Natural killer cell (primary cell): ENCODE measurements around the gene ARL3. TPM values are rescaled to one million over a fixed set of nuclear protein-coding genes. Genes with fewer than 3 reads are reported as not detected.
A peak's percentile ranks its signal among the peaks of the same experiment; 100 is the strongest.

Experiments used
- ATAC-seq, 3 donors: fragments of 150-1000 bp in 2 of 3; fragments of 200-7000 bp in 1 of 3; cut with Tn5 transposase; 1 replicate in 1 of 3; 2 replicates in 2 of 3; pipeline ENCODE4 v1.10.0; 2021; ENCODE audit warnings: mild to moderate bottlenecking in 2 of 3, moderate library complexity in 2 of 3
- DNase-seq, 2 donors: peaks; one replicate each; pipeline versions ENCODE4 v3.0.0 to v3.0.0-alpha.2; 2013 to 2021; ENCODE audit warnings: mixed read lengths in 1 of 2
- H3K27ac ChIP-seq: one replicate; pipeline ENCODE4 v1.5.1; 2013; ENCODE audit warnings: mild to moderate bottlenecking, low read length
- H3K27me3 ChIP-seq: one replicate; pipeline ENCODE4 v1.6.1; 2013; ENCODE audit warnings: low read length; ENCODE audit not compliant: control insufficient read depth, insufficient read depth
- H3K36me3 ChIP-seq: one replicate; pipeline ENCODE4 v1.6.1; 2013; ENCODE audit warnings: low read length; ENCODE audit not compliant: control insufficient read depth, insufficient read depth
- H3K4me1 ChIP-seq: one replicate; pipeline ENCODE4 v1.6.1; 2013; ENCODE audit warnings: low read length; ENCODE audit not compliant: control insufficient read depth, insufficient read depth
- H3K4me3 ChIP-seq: one replicate; pipeline ENCODE4 v1.5.1; 2013; ENCODE audit warnings: low read length
- H3K9me3 ChIP-seq: one replicate; pipeline ENCODE4 v1.6.1; 2013; ENCODE audit warnings: low read length; ENCODE audit not compliant: control insufficient read depth, insufficient read depth
- H3K27ac Mint-ChIP-seq, 2 donors: one replicate each; pipeline ENCODE4 v1.8.0; 2022; ENCODE audit warnings: mild to moderate bottlenecking in 2 of 2, mixed read lengths in 2 of 2, moderate library complexity in 1 of 2
- H3K27me3 Mint-ChIP-seq, 2 donors: one replicate each; pipeline ENCODE4 v1.8.0; 2022; ENCODE audit warnings: low read depth in 2 of 2, mixed read lengths in 2 of 2
- H3K36me3 Mint-ChIP-seq: one replicate; pipeline ENCODE4 v1.8.0; 2022; ENCODE audit warnings: mixed read lengths
- H3K4me1 Mint-ChIP-seq, 2 donors: one replicate each; pipeline ENCODE4 v1.8.0; 2022; ENCODE audit warnings: mixed read lengths in 2 of 2
- H3K4me3 Mint-ChIP-seq: one replicate; pipeline ENCODE4 v1.8.0; 2022; ENCODE audit warnings: mild to moderate bottlenecking, moderate library complexity, mixed read lengths
- H3K9me3 Mint-ChIP-seq, 2 donors: one replicate each; pipeline ENCODE4 v1.8.0; 2022; ENCODE audit warnings: mixed read lengths in 2 of 2
- WGBS: methylation state at CpG from one replicate; pipeline ENCODE4 v1.1.7; 2013; ENCODE audit warnings: missing lambda C conversion rate; ENCODE audit not compliant: insufficient coverage; 5-methylcytosine and 5-hydroxymethylcytosine counted together
- intact Hi-C: fragments of 100-400 bp; cut with micrococcal nuclease; formaldehyde crosslinking; loops from one replicate; pipeline ENCODE4 v1.14.2; 2022
- total RNA-seq, 4 donors: library from RNA; stranded (reverse); fragments of 120-200 nt in 1 of 4; gene quantifications; one replicate each; pipeline versions ENCODE4 v1.2.3 to v1.2.4, GENCODE V29; 2013 to 2022
- TF ChIP-seq, protein P1 (sequence below): fragments of 200-600 bp; IDR thresholded peaks from one replicate; pipeline ENCODE4 v1.8.0; 2022; ENCODE audit warnings: antibody characterized with exemption

Gene ARL3
- total RNA-seq, 3 donors from 2014 or later (not counting 1 experiment from before 2014, with no cell fraction given) = 1.4 to 1.7 (median 1.5) TPM

- Mint-ChIP-seq H3K36me3 (no peaks in the 10 kb centered on the region), H3K4me3 (peak overlapping the region; percentile 99), H3K27me3 (no peaks in the 10 kb centered on the region), H3K27ac (peak overlapping the region; percentile 99), H3K9me3 (no peaks in the 10 kb centered on the region), H3K4me1 (peaks cover 53 to 58% of the 10 kb centered on the region in 2 donors)
- Histone ChIP-seq H3K9me3 (no peaks in the 10 kb centered on the region), H3K4me1 (peaks cover 53% of the 10 kb centered on the region), H3K27me3 (no peaks in the 10 kb centered on the region), H3K36me3 (no peaks in the 10 kb centered on the region), H3K4me3 (peak overlapping the region; percentile 61), H3K27ac (peak overlapping the region; percentile 88)
- intact Hi-C loops = loop anchor here (5.0 to 10.0 kb wide), 4 partner anchors 250 to 720 kb away; partner anchors contain the start of genes CNNM2, GBF1, NFKB2 and PITX3
- DNase-seq (peak; percentile 66 to 91), ATAC-seq (peak; percentile 5 to 27 (median 23))
- TF ChIP-seq, protein P1, sequence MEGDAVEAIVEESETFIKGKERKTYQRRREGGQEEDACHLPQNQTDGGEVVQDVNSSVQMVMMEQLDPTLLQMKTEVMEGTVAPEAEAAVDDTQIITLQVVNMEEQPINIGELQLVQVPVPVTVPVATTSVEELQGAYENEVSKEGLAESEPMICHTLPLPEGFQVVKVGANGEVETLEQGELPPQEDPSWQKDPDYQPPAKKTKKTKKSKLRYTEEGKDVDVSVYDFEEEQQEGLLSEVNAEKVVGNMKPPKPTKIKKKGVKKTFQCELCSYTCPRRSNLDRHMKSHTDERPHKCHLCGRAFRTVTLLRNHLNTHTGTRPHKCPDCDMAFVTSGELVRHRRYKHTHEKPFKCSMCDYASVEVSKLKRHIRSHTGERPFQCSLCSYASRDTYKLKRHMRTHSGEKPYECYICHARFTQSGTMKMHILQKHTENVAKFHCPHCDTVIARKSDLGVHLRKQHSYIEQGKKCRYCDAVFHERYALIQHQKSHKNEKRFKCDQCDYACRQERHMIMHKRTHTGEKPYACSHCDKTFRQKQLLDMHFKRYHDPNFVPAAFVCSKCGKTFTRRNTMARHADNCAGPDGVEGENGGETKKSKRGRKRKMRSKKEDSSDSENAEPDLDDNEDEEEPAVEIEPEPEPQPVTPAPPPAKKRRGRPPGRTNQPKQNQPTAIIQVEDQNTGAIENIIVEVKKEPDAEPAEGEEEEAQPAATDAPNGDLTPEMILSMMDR = peak; percentile 38
- WGBS = under 1% methylated on average over 62 of the region's 62 CpGs
Measured at GRCh38 chr10:102644646-102645387, 69.4 kb downstream of the ARL3 start.

DNA sequence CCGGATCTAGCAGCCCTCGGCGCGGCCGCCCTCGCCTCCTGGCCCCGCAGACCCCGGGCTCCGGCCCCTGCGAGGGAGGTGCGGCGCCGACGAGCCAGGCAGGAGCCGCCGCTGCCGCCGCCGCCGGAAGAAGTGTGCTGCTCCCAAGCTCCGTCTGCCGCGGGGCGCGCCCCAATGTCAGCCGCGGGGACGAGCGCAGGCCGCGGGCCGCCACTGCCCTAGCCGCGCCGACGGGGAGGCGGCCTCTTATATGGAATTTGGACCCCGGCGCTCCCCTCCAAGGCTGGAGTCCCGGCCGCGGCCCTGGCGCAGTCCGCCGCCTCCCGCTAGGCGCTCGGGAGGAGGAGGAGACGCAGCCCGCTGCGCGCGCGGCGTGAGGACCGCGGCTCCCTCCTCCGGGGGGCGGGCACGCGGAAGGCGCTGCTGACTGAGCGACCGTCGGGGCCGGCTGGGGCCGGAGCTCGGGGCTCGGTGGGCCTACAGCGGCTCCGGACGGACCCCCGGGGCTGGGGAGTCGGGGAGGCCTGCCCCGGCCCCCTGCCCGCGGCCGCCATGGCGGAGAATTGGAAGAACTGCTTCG lies 70.0 kb downstream of the ARL3 start, which contains the start of gene TRIM8:
Gene TRIM8, plus strand, starts transcription at position 414 of the 580 bp plus-strand sequence. Its CDS starts 139 bp downstream, at position 553.
- H3K27me3 Mint-ChIP-seq = no peaks in the 10 kb centered on the region

GRCh38 chr10:102643336-102644065 lies 70.7 kb downstream of the ARL3 start:
- peak overlapping the region; percentile 96 for H3K4me3 Mint-ChIP-seq
- peak overlapping the region; percentile 97 to 99 for H3K27ac Mint-ChIP-seq
- Histone ChIP-seq H3K27me3 (no peaks in the 10 kb centered on the region), H3K36me3 (no peaks in the 10 kb centered on the region), H3K9me3 (no peaks in the 10 kb centered on the region), H3K4me3 (peak overlapping the region; percentile 80), H3K4me1 (peaks cover 40% of the 10 kb centered on the region), H3K27ac (peak overlapping the region; percentile 95)
- intact Hi-C loops = loop anchor here (10.0 kb wide), 3 partner anchors 249 to 721 kb away; partner anchors contain the start of genes GBF1, NFKB2, PITX3 and TAF5
- DNase-seq = peak; percentile 43 to 69
- TF ChIP-seq, protein P1 = no peak
- no peak for ATAC-seq
- peaks cover 41 to 45% of the 10 kb centered on the region in 2 donors for H3K4me1 Mint-ChIP-seq
- H3K27me3 Mint-ChIP-seq = no peaks in the 10 kb centered on the region
- no peaks in the 10 kb centered on the region for H3K36me3 Mint-ChIP-seq
- H3K9me3 Mint-ChIP-seq = no peaks in the 10 kb centered on the region
- under 1% methylated on average over 62 of the region's 76 CpGs for whole genome bisulfite sequencing

More for the DNA sequence above, 70.0 kb downstream of the ARL3 start, which contains the start of gene TRIM8:
- H3K27me3 ChIP-seq = no peaks in the 10 kb centered on the region
- H3K4me1 Mint-ChIP-seq = peaks cover 48 to 51% of the 10 kb centered on the region in 2 donors
- intact Hi-C loops = loop anchor here (10.0 kb wide), 3 partner anchors 249 to 721 kb away; partner anchors contain the start of genes GBF1, NFKB2, PITX3 and TAF5
- no peaks in the 10 kb centered on the region for H3K9me3 ChIP-seq
- no peaks in the 10 kb centered on the region for H3K36me3 ChIP-seq
- peak within 1 kb of the TSS; percentile 61 for H3K4me3 ChIP-seq
- TF ChIP-seq, protein P1 = no peak
- ATAC-seq = no peak
- no peaks in the 10 kb centered on the region for H3K9me3 Mint-ChIP-seq
- H3K27ac Mint-ChIP-seq = peak within 1 kb of the TSS; percentile 99
- peak within 1 kb of the TSS; percentile 99 for H3K4me3 Mint-ChIP-seq
- DNase-seq = peak; percentile 64 to 76
- WGBS = under 1% methylated on average over 80 of the region's 80 CpGs
- peaks cover 47% of the 10 kb centered on the region for H3K4me1 ChIP-seq
- peak within 1 kb of the TSS; percentile 88 for H3K27ac ChIP-seq
- H3K36me3 Mint-ChIP-seq = no peaks in the 10 kb centered on the region
